Uterus (tissue), 2 donors: ENCODE results near the gene TAF5L.

Experiments
- POLR2A ChIP-seq, 2 donors: fragments of 450-650 bp; IDR thresholded peaks; one replicate each; pipeline ENCODE4 v1.6.1; 2016; ENCODE audit warnings: antibody characterized with exemption in 2 of 2, mild to moderate bottlenecking in 1 of 2, moderate library complexity in 1 of 2
- TF ChIP-seq, protein P1 (sequence below), 4 experiments: fragments of 200-600 bp in 2 of 4; fragments of 450-650 bp in 2 of 4; sonication (generic) in 2 of 4; IDR thresholded peaks; one replicate each; pipeline ENCODE4 v1.5.1; 2016 to 2019; ENCODE audit warnings: antibody characterized with exemption in 4 of 4, mild to moderate bottlenecking in 2 of 4, moderate library complexity in 1 of 4

DNA sequence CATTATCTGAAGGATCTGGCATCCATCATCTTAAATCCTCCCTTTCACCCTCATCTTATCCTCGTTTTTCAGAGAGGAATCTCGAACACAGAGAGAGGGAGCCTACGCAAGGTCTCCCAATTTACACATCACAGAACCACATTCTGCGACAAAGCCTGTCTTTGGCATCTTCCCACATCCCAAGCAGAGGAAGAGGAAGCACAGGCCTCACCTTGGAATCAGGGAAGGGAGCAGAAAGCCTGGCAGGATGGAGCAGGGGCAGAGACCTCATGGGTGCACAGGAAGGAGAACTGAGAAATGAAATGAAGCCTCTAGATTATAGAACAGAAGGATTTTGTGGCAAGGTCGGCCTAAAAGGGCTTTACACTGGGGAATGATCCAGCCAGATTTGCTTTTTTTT, 73.2 kb downstream of the TAF5L start:
- TF ChIP-seq, protein P1, sequence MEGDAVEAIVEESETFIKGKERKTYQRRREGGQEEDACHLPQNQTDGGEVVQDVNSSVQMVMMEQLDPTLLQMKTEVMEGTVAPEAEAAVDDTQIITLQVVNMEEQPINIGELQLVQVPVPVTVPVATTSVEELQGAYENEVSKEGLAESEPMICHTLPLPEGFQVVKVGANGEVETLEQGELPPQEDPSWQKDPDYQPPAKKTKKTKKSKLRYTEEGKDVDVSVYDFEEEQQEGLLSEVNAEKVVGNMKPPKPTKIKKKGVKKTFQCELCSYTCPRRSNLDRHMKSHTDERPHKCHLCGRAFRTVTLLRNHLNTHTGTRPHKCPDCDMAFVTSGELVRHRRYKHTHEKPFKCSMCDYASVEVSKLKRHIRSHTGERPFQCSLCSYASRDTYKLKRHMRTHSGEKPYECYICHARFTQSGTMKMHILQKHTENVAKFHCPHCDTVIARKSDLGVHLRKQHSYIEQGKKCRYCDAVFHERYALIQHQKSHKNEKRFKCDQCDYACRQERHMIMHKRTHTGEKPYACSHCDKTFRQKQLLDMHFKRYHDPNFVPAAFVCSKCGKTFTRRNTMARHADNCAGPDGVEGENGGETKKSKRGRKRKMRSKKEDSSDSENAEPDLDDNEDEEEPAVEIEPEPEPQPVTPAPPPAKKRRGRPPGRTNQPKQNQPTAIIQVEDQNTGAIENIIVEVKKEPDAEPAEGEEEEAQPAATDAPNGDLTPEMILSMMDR (IDR thresholded peaks at IDR 0.05), result no peak
- no peak for TF ChIP-seq POLR2A (IDR thresholded peaks at IDR 0.05)
